Neural cell (in vitro differentiated cells): Measurements from ENCODE around the gene MBNL2. TPM values are rescaled to one million over a fixed set of nuclear protein-coding genes. Genes with fewer than 3 reads are reported as not detected.

Source experiments
- polyA plus RNA-seq: library from polyadenylated mRNA; depleted of rRNA; stranded (reverse); fragments of >200 nt; gene quantifications from 2 replicates; pipeline ENCODE4 v1.2.3, GENCODE V29; 2014
- small RNA-seq, 3 experiments: library from RNA; depleted of rRNA; stranded (forward); fragments of <200 nt; gene quantifications; one replicate each; pipeline ENCODE3, GENCODE V24; 2012

MBNL2 gene
- polyA plus RNA-seq, 1 donor from 2014 or later = 4.3 TPM

Small RNAs within 50 kb of the gene (small RNA-seq; reads per million reads assigned to genes)
- 0 reads per million in 3 experiments for gene AL442067.1
- gene RNA5SP37 = 0 reads per million in 3 experiments

Other genes starting within 250 kb of the MBNL2 start
- not detected in 2 replicates for gene OXGR1, start 227.9 kb upstream of the MBNL2 start, polyA plus RNA-seq
- gene RAP2A, start 211.8 kb downstream of the MBNL2 start, polyA plus RNA-seq = 54.8 and 55.3 TPM in 2 replicates